HTR-8/SVneo (cell line): ENCODE data around the gene NUDT17.
A peak's percentile ranks its signal among the peaks of the same experiment; 100 is the strongest.

Experiments used
- DNase-seq: peaks from one replicate; pipeline ENCODE4 v3.0.0; 2011; ENCODE audit warnings: low spot score, mixed read lengths; ENCODE audit not compliant: insufficient read length
- FAIRE-seq: peaks from 2 replicates; lab custom pipeline; 2011; peaks lifted over from hg19 to GRCh38; lab: Jason Lieb, UNC

NUDT17 gene

GRCh38 chr1:145886390-145886789 lies 41.0 kb downstream of the NUDT17 start:
- DNase-seq (no peak), FAIRE-seq (no peak)

GRCh38 chr1:145886816-145887215 lies 41.4 kb downstream of the NUDT17 start:
- DNase-seq (no peak), FAIRE-seq (no peak)

- DNase-seq = no peak
Measured at GRCh38 chr1:145887631-145888030, 42.2 kb downstream of the NUDT17 start.

GRCh38 chr1:145889722-145890121 lies 44.3 kb downstream of the NUDT17 start:
- no peak for FAIRE-seq
- DNase-seq = no peak

More at GRCh38 chr1:145887631-145888030, 42.2 kb downstream of the NUDT17 start:
- no peak for FAIRE-seq

- FAIRE-seq = no peak
- no peak for DNase-seq
Measured at GRCh38 chr1:145891143-145891542, 45.7 kb downstream of the NUDT17 start.

- DNase-seq = peak; percentile 93
- no peak for FAIRE-seq
Measured at GRCh38 chr1:145891587-145892485, 46.4 kb downstream of the NUDT17 start.

GRCh38 chr1:145892486-145893087 lies 47.2 kb downstream of the NUDT17 start:
- FAIRE-seq (no peak), DNase-seq (no peak)

- FAIRE-seq (no peak), DNase-seq (no peak)
Measured at GRCh38 chr1:145893306-145894055, 48.1 kb downstream of the NUDT17 start.

GRCh38 chr1:145895471-145895870 lies 50.0 kb downstream of the NUDT17 start:
- FAIRE-seq = no peak
- DNase-seq = no peak

- FAIRE-seq (no peak), DNase-seq (no peak)
Measured at GRCh38 chr1:145897969-145898368, 52.5 kb downstream of the NUDT17 start.
